Karpas-422 (cell line): Measurements from ENCODE around the gene HIGD2A. TPM values are rescaled to one million over a fixed set of nuclear protein-coding genes. Genes with fewer than 3 reads are reported as not detected.

ENCODE experiments used
- DNase-seq: peaks from one replicate; pipeline ENCODE4 v3.0.0-alpha.2; 2015
- H2AFZ ChIP-seq: fragments of 200-600 bp; sonication (generic); 2 replicates; pipeline ENCODE4 v1.6.1; 2014; ENCODE audit warnings: antibody characterized with exemption, low read length, mixed read lengths
- H3K27ac ChIP-seq: fragments of 200-600 bp; sonication (generic); 2 replicates; pipeline ENCODE4 v1.5.1; 2014; ENCODE audit warnings: mild to moderate bottlenecking, low read length, moderate library complexity
- H3K27me3 ChIP-seq: fragments of 200-600 bp; sonication (generic); 2 replicates; pipeline ENCODE4 v1.6.1; 2014; ENCODE audit warnings: low read length, mixed read lengths
- H3K36me3 ChIP-seq: fragments of 200-600 bp; sonication (generic); 2 replicates; pipeline ENCODE4 v1.6.1; 2014; ENCODE audit warnings: low read length, mixed read lengths; ENCODE audit not compliant: insufficient read depth
- H3K4me1 ChIP-seq: fragments of 200-600 bp; sonication (generic); 2 replicates; pipeline ENCODE4 v1.6.1; 2014; ENCODE audit warnings: mild to moderate bottlenecking, low read length, mixed read lengths
- H3K4me2 ChIP-seq: fragments of 200-600 bp; sonication (generic); 2 replicates; pipeline ENCODE4 v1.6.1; 2014; ENCODE audit warnings: low read length, low read depth, mild to moderate bottlenecking; ENCODE audit not compliant: poor library complexity, severe bottlenecking
- H3K4me3 ChIP-seq: fragments of 200-600 bp; sonication (generic); 2 replicates; pipeline ENCODE4 v1.5.1; 2014; ENCODE audit warnings: mild to moderate bottlenecking, antibody characterized with exemption, low read length, mixed read lengths
- H3K79me2 ChIP-seq: fragments of 200-600 bp; sonication (generic); 2 replicates; pipeline ENCODE4 v1.6.1; 2014; ENCODE audit warnings: mild to moderate bottlenecking, low read length, mixed read lengths
- H3K9ac ChIP-seq: fragments of 200-600 bp; sonication (generic); 2 replicates; pipeline ENCODE4 v1.6.0; 2014; ENCODE audit warnings: low read length
- H3K9me2 ChIP-seq: fragments of 200-600 bp; sonication (generic), shearing (Covaris generic); replicated peaks from 2 replicates; pipeline ENCODE4 v1.6.0; 2014; ENCODE audit warnings: mild to moderate bottlenecking, low read length, moderate library complexity; ENCODE audit not compliant: insufficient read depth
- H3K9me3 ChIP-seq: fragments of 300-700, 200-600 bp; sonication (generic); 2 replicates; pipeline ENCODE4 v1.6.1; 2014; ENCODE audit warnings: low read length, mixed read lengths
- H4K20me1 ChIP-seq: fragments of 200-600 bp; sonication (generic); 2 replicates; pipeline ENCODE4 v1.6.1; 2014; ENCODE audit warnings: mild to moderate bottlenecking, antibody characterized with exemption, low read length, low read depth; ENCODE audit not compliant: insufficient read depth
- total RNA-seq: library from RNA; depleted of rRNA; stranded (reverse); fragments of >200 nt; shearing (Covaris generic); gene quantifications from 2 replicates; pipeline ENCODE4 v1.2.3, GENCODE V29; 2014; ENCODE audit warnings: low replicate concordance

Gene HIGD2A
- total RNA-seq, 1 experiment from 2014 or later, result 207 TPM

DNA sequence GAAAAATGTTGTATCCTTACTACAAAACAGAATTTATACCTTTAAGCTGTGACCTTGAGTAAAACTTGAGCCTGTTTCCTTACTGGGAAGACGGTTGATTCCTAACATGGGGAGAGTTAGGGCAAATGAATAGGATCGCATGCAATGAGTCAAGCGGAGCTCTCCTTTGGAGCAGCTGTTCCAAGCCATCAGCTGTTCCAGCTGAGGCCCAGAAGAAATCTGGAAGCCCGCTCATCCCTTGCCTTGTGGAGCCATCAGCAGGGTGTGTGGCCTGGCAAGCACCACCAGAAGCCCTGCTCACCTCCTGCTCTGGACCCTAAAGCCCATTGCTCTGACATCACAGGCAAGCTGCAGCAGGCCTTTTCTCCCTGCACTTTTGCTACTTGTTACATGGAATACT lies 35.0 kb upstream of the HIGD2A start:
- Histone ChIP-seq H3K9me3 (no peaks in the 10 kb centered on the region), H3K9ac (no peak overlapping the region), H3K79me2 (peaks cover 84% of the 10 kb centered on the region), H4K20me1 (peaks cover 22% of the 10 kb centered on the region; the same call in 1 of the 2 replicates), H3K4me2 (no peak overlapping the region), H3K27ac (no peak overlapping the region), H3K36me3 (peaks cover 48% of the 10 kb centered on the region; the same call in 1 of the 2 replicates), H3K27me3 (no peaks in the 10 kb centered on the region), H3K4me1 (no peaks in the 10 kb centered on the region), H3K9me2 (no peaks in the 10 kb centered on the region), H2AFZ (no peak overlapping the region), H3K4me3 (no peak overlapping the region)
- no peak for DNase-seq

DNA sequence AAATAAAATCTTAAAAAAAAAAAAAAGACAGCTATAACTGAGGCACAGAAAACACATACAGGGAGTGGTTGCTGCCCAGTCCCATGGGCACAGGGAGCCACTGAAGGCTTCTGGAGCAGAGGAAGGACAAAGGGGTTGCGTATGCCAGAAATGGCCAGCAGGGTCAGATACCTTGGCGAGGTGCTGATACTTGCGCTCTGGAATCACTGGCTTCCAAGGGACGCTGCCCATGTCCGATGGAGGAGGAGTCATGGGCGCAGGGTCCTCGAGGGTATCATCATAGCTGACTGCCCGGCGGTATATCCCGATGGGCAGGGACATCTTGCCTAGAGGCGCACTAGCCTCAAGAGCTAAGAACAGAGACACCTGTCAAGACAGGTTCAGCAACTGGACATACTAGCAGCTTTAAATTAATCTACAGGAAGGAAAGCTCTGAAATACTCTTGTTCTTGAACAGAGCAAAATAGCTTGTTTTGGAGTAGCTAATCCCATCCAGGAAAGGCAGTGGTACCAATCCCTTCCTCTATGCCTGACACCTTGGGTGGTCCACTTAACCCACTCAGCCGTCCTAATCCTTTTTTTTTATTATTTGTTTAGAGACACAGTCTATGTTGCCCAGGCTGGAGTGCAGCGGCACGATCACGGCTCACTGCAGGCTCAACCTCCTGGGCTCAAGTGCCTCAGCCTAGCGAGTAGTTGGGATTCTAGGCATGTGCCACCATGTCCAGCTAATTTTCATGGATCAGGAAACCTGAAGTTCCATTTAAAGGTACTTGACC lies 33.0 kb upstream of the HIGD2A start:
- Histone ChIP-seq H4K20me1 (peaks cover 22% of the 10 kb centered on the region; the same call in 1 of the 2 replicates), H3K79me2 (peaks cover 90% of the 10 kb centered on the region), H3K36me3 (peaks cover 45% of the 10 kb centered on the region; the same call in 1 of the 2 replicates)

DNA sequence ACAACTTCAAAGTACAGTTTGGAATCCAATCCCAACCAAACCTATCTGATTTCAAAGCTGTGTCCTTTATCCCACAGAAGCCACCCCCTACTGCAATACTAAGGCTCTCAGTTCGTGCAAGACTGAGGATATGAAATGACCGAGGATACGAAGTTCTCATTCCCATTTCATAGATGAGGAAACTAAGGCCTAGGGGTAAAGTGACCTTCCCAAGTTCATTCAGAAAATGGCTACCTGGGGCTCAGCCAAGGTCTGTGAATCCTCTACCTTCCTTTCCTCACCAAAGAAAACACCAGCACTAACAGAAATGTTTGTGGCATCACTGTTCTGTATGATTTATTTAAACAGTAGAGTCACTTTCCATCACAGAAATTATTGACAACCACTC lies 32.4 kb upstream of the HIGD2A start:
- DNase-seq, result no peak
- Histone ChIP-seq H3K36me3 (peaks cover 43% of the 10 kb centered on the region; the same call in 1 of the 2 replicates), H3K9me2 (no peaks in the 10 kb centered on the region), H3K79me2 (peaks cover 93% of the 10 kb centered on the region), H3K27me3 (no peaks in the 10 kb centered on the region), H2AFZ (no peak overlapping the region), H3K27ac (no peak overlapping the region), H3K9me3 (no peaks in the 10 kb centered on the region), H3K4me1 (peaks cover 10% of the 10 kb centered on the region; the same call in 1 of the 2 replicates), H3K4me3 (no peak overlapping the region), H3K4me2 (no peak overlapping the region), H3K9ac (no peak overlapping the region), H4K20me1 (peaks cover 27% of the 10 kb centered on the region; the same call in 1 of the 2 replicates)

More for the DNA sequence above, 33.0 kb upstream of the HIGD2A start:
- H3K9me3 ChIP-seq, result no peaks in the 10 kb centered on the region
- no peak overlapping the region for H2AFZ ChIP-seq
- no peak overlapping the region for H3K9ac ChIP-seq
- no peak overlapping the region for H3K27ac ChIP-seq
- peaks cover 10% of the 10 kb centered on the region; the same call in 1 of the 2 replicates for H3K4me1 ChIP-seq
- no peaks in the 10 kb centered on the region for H3K27me3 ChIP-seq
- no peaks in the 10 kb centered on the region for H3K9me2 ChIP-seq
- no peak for DNase-seq
- no peak overlapping the region for H3K4me3 ChIP-seq
- H3K4me2 ChIP-seq, result no peak overlapping the region

DNA sequence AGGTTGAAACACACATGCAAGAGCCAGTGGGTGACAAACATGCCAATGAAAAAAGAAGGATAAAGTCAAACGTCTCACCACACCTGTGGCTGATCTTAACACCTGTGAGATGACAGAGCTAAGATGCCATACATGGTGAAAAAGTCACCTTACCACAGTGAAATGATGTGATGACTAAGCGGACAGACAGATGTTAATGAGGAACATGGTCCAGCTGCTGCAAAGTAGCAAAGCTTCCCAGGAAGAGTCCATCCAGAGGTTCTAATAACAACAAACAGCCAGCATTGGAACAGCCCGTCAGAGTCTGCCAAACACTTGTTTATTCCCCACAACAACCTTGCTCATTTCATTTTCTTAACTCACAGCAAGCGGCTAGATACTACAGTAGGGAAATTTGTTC lies 28.9 kb upstream of the HIGD2A start:
- H2AFZ ChIP-seq, result no peak overlapping the region
- peak overlapping the region; percentile 91; the same call in 1 of the 2 replicates for H3K4me3 ChIP-seq
- H3K36me3 ChIP-seq, result peaks cover 26% of the 10 kb centered on the region; the same call in 1 of the 2 replicates
- peaks cover 32% of the 10 kb centered on the region for H3K4me1 ChIP-seq
- H3K27ac ChIP-seq, result no peak overlapping the region
- H3K9me2 ChIP-seq, result no peaks in the 10 kb centered on the region
- H4K20me1 ChIP-seq, result peaks cover 21% of the 10 kb centered on the region; the same call in 1 of the 2 replicates
- H3K4me2 ChIP-seq, result peak overlapping the region; percentile 91
- no peaks in the 10 kb centered on the region for H3K9me3 ChIP-seq
- peaks cover 62% of the 10 kb centered on the region for H3K79me2 ChIP-seq
- H3K9ac ChIP-seq, result no peak overlapping the region
- no peak for DNase-seq
- no peaks in the 10 kb centered on the region for H3K27me3 ChIP-seq

DNA sequence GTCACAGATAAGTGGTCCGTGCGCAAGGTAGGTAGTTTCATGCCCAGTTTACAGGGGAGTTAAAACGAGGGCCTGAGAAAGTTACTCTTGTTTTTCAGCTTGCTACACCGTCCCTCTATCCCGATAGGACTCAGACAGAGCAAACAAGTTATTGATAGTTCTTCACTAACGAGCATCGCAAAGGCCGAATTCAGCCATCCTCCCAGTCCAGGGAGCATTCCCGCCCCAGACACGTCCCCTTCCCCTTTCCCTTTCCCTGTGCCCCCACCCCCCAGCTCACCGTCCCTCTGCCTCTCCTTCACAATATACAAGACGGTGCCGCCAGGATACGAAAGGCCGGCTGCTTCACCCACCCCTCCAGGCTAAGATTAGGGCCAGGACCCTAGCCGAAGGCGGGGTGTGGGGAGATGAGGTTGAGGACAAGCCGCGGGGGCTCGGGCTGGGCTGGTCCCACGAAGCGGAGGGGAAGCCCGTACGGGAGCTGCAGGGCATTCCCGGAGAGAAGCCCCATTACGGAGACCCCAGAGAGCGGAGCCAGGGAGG lies 27.6 kb upstream of the HIGD2A start:
- DNase-seq, result no peak
- Histone ChIP-seq H3K27me3 (no peaks in the 10 kb centered on the region), H3K4me2 (peak overlapping the region; percentile 91), H3K4me1 (peaks cover 44% of the 10 kb centered on the region), H3K79me2 (peaks cover 50% of the 10 kb centered on the region), H4K20me1 (peaks cover 13% of the 10 kb centered on the region; the same call in 1 of the 2 replicates), H3K36me3 (peaks cover 17% of the 10 kb centered on the region; the same call in 1 of the 2 replicates), H3K27ac (peak overlapping the region; percentile 92), H2AFZ (peak overlapping the region; percentile 72; the same call in 1 of the 2 replicates), H3K9me2 (no peaks in the 10 kb centered on the region), H3K9ac (peak overlapping the region; percentile 91), H3K4me3 (peak overlapping the region; percentile 91), H3K9me3 (no peaks in the 10 kb centered on the region)

DNA sequence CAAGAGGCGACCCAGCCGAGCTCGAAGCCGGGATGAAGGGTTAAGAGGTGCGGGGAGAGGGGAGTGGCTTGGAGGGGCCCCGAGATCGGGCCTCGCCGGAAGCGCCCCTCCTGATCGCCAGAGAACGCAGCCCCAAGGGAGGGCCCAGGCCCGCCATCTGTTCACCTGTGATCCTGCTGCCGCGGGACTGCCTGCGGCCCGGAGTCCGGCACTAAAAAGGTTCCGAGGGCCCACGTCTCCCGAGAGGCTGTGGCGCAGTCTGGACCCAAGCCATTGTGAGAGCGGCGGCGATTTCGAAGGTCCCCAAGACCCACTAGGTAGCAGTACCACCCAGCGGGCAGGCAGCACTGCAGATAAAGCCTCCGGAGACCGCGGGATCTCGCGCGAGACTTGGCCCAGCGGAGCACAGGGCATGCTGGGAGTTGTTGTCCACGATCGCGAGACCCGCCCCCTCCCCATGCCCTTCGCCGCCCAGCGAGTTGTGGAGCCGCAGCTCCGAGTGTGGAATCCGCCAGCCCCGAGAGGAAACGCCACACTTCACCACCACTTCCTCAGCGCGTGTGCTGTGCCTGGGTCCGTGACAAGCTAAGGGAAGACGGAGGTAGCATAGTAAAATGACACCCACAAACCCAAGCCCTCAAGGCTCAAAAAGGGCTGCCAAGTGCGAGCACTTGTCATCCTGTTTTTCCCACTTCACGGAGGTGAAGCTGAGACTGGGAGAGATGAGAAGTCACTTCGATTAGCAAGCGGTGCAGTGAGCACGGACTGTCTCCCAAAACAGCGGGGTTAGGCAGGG lies 26.9 kb upstream of the HIGD2A start, which contains the start of gene KIAA1191:
KIAA1191 (minus strand) TSS at position 328 of the 796 bp plus-strand sequence. CDS start 2,256 bp downstream, outside the sequence.
- peaks cover 43% of the 10 kb centered on the region for H3K79me2 ChIP-seq
- H3K9me2 ChIP-seq, result no peaks in the 10 kb centered on the region
- H3K27me3 ChIP-seq, result no peaks in the 10 kb centered on the region
- H3K4me2 ChIP-seq, result peak within 1 kb of the TSS; percentile 91
- peak; percentile 95 for DNase-seq
- H3K9me3 ChIP-seq, result no peaks in the 10 kb centered on the region
- H3K36me3 ChIP-seq, result peaks cover 11% of the 10 kb centered on the region; the same call in 1 of the 2 replicates
- peaks cover 7% of the 10 kb centered on the region; the same call in 1 of the 2 replicates for H4K20me1 ChIP-seq
- H3K4me1 ChIP-seq, result peaks cover 50% of the 10 kb centered on the region
- peak within 1 kb of the TSS; percentile 92 for H3K27ac ChIP-seq
- peak within 1 kb of the TSS; percentile 91 for H3K4me3 ChIP-seq
- H2AFZ ChIP-seq, result peak within 1 kb of the TSS; percentile 72; the same call in 1 of the 2 replicates
- H3K9ac ChIP-seq, result peak within 1 kb of the TSS; percentile 91

DNA sequence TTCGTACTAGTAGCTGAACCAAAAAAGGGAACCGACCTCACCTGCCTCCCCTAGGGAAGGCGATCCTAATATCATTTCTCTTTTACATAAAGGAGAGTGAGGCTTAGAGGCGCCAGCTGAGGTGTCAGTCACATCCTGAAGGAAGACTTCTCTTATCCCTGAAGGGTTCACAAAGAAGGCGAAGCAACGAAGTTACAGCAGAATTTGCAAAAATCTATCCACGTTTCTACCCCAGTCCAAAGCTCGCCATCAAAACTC lies 26.4 kb upstream of the HIGD2A start:
- Histone ChIP-seq H3K4me1 (peaks cover 51% of the 10 kb centered on the region), H3K9me2 (no peaks in the 10 kb centered on the region), H3K36me3 (peaks cover 10% of the 10 kb centered on the region; the same call in 1 of the 2 replicates), H3K9ac (peak overlapping the region; percentile 91), H3K79me2 (peaks cover 38% of the 10 kb centered on the region), H3K27me3 (no peaks in the 10 kb centered on the region), H3K4me2 (peak overlapping the region; percentile 91), H2AFZ (peak overlapping the region; percentile 72; the same call in 1 of the 2 replicates), H4K20me1 (peaks cover 5% of the 10 kb centered on the region; the same call in 1 of the 2 replicates), H3K4me3 (peak overlapping the region; percentile 91), H3K9me3 (no peaks in the 10 kb centered on the region), H3K27ac (peak overlapping the region; percentile 92)
- DNase-seq, result peak; percentile 87
